Skin epidermis (tissue), 12 donors: Measurements from ENCODE around the gene AQP3.
"Not testable (repeated sequence)": the region's sequence is repeated elsewhere in the genome, so short reads cannot be mapped to it uniquely, and the experiment has no call there.

ENCODE experiments used
- H3K27ac ChIP-seq, 21 experiments: fragments of 200-600 bp; sonication (generic) in 11 of 21; one replicate each; pipeline ENCODE4 v1.5.0; 2020; ENCODE audit warnings: mild to moderate bottlenecking in 3 of 21, inconsistent platforms in 2 of 21, moderate library complexity in 2 of 21
- H3K4me3 ChIP-seq, 7 experiments: fragments of 200-600 bp; sonication (generic) in 2 of 7; one replicate each; pipeline ENCODE4 v1.5.0; 2020; ENCODE audit warnings: inconsistent platforms in 2 of 7, mild to moderate bottlenecking in 2 of 7, moderate library complexity in 1 of 7

The AQP3 gene

GRCh38 chr9:33393581-33393980, 53.8 kb downstream of the AQP3 start:
- no peak overlapping the region for H3K4me3 ChIP-seq
- H3K27ac ChIP-seq = no peak overlapping the region

DNA sequence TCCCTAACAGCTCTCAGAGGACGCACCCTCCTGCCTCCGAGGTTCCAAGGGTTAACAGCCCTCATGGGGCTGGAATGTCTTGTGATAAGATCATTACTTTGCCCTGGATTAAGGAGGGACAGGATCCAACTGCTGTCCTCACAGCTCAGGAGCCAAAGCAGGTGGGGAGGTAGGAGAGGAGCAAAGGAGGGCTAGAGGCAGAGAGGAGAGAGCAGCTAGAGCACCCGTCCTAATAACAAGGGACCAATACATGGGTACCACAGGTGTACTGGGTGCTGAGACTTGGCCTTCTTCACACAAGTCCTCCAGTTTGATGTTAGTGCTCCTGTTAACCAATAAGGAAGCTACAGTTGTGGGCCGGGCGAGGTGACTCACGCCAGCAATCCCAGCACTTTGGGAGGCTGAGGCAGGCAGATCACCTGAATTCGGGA, 54.8 kb downstream of the AQP3 start:
- not testable (repeated sequence) for H3K4me3 ChIP-seq, H3K27ac ChIP-seq
